HG03039 (cell line): ENCODE measurements around the gene ZXDC.

Experiments used
- ATAC-seq: cut with Tn5 transposase; IDR thresholded peaks from one replicate; pipeline ENCODE4 v1.9.1; 2021; ENCODE audit warnings: mild to moderate bottlenecking, moderate library complexity; ENCODE audit not compliant: unreplicated experiment

The ZXDC gene

DNA sequence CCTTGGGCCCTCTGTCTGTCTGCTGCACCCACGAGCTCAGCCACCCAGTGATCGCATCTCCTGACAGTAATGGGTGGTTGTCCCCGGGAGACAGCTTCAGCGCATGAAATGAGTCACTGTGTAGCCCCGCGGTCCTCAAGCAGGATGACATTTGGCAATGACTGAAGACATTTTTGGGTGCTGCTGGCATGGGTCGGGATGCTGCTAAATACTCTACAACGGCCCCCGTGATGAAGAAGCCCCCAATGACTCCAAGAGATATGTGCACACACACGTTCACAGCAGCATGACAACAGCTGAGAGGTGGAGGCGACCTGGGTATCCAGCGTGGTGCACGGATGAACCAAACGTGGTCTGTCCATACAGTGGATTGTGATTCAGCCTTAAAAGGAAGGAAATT, 17.4 kb upstream of the ZXDC start:
- no peak for ATAC-seq

DNA sequence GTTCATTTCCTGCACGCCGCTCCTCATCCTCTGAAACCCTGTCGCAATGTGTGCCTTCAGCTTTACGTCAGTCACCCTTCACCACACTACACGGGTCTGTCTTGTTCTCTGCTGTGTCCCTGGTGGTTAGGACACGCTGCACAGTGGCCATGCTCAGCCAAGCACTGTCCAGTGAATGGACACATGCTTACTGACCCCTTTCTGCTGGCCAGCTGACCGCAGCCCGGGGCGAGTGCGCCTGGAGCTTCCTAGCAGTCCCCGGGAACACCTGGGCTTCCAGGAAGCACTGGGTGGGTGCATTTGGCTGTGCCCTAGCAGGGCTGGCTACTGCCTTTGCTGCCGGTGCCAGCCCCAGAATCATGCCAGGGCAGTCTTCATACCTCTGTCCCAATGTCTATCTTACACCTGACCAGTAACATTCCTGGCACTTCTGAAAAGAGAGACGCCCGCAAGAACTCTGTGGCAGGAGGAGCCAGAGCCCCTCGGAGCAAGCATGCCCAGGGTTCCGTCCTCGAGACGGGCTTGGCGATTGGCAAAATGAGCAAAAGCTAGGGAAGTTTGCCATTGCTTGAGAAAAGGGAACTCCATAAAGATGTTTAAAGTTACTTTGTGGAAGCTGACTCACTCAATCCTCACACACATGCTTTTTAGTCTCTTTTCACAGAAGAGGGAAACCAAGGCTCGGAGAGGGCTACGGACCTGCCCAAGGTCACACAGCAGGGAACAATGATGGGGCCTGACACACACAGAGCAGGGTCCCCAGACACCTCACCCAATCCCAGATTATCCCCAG, 15.7 kb upstream of the ZXDC start:
- no peak for ATAC-seq

DNA sequence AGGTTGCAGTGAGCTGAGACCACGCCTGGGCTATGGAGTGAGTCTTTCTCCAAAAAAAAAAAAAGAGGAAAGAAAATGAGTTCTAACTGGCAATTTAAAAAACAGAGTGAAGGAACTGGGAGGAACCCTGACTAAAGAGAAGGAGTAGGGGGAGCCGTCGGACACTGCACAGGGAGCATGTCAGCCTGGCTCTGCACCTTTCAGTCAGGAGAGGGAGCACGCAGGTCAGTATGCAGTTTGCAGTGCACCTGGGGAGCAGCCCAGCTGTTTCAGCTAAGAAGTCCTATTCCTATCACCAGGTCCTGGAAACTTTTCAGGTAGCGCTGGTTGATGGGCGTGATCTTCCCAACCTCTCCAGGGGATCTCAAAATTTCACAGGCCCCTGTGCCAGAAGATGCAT, 14.9 kb upstream of the ZXDC start:
- no peak for ATAC-seq

DNA sequence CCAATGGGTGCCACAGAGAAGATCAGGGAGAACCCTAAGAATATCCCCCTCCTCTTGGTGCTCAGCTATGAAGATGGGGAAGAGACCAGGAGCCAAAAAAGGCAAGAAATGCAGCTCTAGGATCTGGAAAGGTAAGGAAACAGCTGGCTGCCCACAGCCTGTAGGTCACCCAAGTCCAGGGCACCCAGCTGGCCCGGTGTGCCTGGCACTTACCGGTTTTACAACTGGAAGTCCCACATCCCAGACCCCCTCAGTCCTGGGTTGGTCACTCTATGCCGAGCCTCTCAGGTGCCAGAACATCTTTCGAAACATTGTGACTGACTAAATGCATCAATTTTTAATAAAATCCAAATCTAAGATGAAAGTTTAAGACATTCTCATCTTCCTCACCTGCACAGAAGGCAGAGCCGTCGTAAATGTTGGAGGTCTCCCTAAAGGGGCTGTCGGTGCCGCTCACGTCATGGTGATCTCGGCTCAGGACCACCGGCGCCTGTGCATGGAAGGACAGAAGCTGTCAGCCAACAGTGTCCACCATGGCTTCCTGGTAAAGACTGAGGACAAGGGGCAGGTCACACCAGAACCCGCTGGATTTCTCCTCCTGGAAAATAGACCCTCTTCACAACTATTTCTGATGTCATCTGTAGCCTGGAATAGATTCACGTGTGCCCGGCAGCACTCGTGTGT, 13.3 kb upstream of the ZXDC start:
- ATAC-seq = no peak

DNA sequence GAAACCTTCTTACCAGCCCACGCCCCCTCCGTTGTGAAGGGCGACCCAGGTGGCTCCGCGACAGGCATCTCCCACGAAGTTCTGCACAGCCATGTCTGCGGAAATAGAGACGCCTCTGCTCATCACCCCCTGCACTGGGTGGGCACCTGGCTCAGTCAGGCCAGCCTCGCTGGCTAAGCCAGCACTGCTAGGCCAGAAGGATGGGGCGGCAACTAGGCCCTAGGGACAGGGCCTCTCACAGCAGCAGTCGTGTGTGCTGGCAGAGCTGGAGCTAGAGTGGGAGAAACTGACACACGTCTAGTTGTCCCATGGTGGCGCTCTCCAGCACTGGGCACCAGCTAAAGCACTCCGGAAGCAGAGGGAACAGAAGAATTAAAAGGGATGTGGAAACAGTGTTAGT, 12.5 kb upstream of the ZXDC start:
- ATAC-seq = no peak

DNA sequence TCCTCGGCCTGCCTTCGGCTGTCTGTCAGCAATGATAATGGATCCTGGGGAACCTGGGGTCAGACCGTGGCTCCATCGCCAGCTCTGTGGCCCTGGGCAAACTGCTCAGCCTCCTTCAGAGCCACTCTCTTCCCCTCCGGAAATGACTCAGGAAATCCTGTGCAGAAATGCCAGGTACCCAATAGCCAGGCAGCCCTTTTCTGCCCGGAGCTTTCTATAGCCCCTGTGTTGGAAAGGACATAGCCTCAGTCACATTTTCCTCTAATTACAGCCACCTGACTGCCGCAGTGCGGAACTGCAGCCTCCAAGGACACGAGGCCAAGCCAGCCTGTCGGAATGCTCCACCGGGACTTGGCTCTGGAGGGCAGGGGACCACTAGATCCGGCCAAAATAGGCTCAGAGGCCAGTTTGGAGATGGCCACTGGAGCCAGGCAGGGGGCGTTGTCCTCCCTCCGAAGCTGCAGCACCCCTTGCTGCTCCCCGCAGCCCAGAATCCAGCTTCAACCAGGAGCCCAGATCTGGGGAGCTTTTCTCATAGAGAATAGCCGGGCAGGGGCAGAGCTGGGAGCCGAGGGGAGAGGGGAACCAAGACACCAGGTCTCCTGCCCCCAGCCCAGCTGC, 11.6 kb upstream of the ZXDC start:
- no peak for ATAC-seq

DNA sequence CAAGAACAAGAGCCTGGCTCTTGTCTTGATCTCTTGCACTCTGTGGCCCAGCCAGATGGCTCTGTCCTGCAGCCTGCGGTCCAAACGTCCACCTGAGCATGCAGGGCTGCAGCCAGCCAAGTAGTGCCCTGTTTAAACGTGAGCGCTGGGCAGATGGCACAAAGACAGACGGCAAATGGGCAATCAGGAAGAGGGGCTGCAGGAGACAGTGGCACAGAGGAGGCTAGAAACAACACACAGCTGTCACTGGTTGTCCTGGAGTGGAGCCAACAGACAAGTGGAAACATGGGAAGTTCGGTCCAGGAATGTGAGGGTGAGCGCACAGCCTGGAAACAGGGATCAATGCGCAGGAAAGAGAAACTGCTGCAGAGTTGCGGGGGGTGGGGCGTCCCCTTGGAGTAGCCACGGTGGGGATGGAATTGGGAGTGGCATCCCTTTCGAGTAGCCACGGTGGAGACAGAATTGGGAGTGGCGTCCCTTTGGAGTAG, 10.7 kb upstream of the ZXDC start:
- no peak for ATAC-seq

DNA sequence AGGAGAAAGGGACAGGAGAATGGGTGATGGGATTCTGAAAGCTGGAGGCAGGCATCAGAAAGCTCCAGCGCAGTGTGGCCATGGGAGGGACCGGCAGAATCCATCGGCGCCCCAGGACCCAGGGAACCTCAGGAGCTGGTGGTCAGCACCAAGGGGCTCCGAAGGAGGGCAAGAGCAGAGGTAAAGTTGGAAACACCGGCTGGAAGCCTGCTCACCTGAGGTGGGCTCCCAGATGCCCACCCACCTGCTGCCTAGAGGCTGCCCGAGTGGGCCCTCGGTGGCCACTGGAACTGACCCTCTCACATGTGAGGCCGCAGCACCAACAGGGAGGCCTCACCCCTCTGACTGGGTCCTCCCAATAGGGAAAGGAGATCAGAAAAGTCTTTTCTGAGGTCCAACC, 10.3 kb upstream of the ZXDC start:
- ATAC-seq = no peak

DNA sequence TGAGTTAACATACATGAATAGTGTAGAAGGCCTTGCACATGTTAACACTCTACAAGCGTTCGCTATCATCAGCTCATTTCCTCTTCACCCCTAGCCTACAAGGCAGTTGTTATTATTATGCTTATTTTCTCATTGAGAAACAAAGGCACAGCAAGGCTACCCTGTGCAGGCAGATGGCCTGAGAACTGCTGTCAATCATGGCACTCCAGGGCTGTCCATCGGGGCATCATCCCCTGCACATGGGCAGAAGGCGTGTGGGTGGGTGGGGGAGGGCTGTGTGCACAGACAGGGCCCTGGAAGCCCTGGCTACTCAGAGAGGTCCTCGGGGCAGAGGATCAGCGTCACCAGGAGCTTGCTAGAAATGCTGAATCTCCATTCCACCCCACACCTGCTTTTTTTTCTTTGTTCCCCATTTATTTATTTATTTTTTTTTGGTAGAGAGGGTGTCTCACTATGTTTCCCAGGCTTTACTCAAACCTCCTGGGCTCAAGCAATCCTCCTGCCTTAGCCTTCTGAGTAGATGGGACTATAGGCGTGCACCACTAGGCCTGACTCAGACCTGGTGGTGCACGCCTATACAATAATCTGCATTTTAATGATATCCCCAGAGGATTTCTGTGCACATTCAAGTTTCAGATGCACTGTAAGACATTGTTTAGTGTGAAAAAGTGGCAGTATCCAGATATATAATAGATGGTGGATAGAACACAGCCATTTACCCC, 9.6 kb upstream of the ZXDC start:
- no peak for ATAC-seq

DNA sequence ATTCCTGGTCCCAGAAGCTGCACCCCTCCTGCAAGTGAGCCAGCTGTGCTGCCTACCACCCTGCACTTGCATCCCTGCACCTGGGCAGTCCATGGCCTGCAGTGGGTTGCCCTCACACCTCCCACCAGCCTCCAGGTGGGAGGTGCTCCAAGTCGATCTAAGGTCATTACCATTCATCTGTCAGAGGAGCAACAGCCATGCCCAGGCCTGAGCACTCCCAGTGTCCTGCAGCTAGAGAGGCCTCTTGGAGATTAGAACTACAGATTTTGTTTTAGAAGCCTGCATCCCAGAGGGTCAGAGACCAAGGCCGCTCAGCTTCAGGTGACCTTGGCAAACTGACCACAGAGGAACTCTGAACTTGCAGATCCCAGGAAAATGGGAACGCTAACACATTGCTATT, 9.0 kb upstream of the ZXDC start:
- ATAC-seq = no peak

DNA sequence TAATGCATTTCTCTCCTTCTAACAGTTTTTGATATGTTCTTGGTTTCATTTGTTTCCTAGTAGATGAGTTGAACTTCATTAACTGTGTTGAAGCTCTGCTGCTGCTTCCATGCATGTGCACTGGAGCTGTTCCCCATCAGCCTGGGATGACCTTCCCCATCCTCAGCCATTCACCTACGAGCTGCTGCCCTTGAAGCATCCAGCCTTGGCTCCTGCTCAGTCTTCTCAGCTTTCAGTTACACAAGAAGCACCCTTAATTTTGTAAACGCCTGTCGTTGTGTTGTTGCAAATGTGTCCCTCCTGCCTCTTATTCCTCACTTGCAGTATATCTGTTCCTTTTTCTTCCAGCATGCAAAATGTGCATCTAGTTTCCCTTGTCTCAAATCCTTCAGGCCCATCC, 8.5 kb upstream of the ZXDC start:
- no peak for ATAC-seq

DNA sequence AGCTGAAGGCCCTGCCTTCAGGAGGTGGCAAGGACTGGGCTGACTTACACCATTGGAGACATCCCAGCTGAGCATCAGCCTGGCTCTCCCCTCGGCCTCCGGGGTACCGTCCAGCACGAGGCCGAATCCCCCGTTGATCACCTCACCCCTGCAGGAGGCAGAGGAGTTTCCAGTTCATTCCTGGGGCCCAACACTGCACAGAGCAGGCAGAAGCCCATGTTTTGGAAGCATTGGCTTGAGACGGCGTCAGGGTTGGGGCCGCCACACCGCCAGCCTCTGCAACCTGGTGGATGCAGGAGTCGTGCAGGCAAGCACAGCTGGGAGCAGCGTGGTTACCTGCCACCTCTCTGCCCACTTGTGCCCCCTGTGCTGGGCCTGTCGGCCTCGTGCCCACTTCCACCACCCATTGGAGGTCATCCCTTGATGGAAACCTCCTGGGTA, 7.7 kb upstream of the ZXDC start:
- no peak for ATAC-seq

DNA sequence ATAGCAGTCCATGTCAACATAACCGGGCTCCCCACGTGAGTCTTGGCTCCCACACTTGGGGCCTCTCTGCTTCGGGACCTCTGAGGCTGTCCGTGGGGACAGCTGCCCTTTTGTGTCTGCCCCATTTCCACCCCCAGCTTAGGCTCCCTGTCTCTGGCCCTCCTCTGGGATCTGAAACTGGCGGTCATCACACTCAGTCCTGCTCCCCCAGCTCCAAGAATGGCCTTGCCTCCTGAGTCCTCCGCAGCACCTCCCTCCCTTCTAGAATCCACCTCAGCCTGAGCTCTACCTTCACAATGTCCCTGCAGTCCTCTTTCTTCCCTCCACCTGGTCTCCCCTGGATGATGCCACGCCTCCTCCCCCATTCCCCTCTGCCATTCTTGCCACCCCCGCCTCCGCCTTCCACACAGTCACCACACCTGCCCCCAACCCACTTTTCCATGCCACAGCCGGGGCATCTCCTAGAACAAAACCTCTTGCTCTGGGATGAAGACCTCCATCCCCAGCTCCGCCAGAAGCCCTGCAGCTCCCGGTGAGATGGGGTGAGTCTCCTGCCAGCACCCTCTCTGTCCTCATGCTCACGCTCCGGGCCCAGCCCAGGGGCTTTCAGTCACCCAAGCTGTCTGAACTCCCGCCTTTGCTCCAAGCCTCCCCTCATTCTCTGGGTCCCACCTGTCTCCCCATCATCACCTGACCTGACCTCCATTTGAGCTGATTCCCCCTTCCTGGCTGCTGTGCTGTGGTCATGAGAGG, 7.0 kb upstream of the ZXDC start:
- ATAC-seq = no peak

DNA sequence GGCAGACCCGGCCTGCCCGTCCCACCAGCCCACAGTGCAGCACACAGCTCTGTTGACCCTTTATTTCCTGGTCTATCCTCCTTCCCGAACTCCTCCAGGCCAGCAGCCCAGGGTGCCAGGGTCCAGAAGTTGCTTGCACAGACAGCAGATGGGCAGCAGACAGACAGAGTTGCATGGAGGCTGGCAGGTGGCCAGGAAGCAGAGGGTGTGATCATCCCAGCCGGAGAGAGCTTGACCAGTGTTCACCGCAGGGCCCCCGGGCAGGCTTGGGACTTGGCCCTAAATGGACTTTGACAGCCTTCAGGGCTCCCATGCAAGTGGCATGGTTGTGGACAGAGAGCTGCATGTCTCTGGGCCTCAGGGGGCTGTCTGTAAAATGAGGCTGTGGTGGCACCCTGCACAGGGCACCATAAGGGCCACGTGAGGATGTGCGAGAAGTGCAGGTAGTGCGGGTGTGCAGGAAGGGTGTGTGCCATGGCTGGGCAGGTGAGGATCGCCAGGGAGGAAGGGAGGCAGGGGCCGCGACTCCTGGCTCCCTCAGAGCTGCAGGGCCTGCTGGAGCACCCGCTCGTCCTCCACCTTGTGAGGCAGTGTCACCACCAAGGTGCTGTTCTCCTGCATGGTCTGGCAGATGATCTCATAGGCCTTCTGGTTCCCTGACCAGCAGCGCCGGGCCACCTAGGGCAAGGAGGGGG, 6.3 kb upstream of the ZXDC start:
- no peak for ATAC-seq

DNA sequence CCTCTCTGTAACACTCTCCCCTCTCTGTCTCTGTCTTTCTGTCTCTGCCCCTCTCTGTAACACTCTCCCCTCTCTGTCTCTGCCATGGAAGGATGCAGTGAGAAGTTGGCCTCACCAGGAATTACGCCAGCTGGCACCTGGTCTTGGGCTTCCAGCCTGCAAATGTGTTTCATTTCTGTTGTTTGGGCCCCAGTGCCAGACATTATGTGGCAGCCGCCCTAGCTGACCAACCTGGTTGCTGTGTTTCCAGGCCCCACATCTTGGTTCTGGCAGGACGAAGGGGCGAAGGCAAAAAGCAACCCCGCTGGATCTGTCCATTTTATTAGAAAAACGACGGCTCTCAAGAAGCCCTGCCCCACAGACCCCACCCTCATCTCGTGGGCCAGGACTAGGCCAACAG, 5.2 kb upstream of the ZXDC start:
- ATAC-seq = no peak

DNA sequence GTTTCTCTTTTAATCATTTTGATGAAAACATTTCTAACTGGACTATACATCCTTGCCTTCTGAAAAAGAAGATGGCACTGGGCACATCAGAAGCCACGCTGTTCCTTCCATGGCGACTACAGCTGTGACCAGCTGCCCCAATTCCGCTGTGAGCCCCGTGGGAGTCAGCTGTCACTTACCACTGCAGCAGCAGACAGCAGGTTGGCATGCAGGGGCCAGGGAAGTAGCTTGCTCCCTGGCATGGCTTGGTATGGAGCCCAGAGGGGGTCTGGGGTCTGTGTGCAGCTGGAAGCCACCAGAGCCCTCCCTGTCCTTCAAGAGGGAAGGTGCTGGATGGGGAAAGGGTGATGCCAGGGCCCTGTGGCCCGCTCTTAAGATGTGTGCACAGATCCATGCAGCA, 4.5 kb upstream of the ZXDC start:
- ATAC-seq = no peak

DNA sequence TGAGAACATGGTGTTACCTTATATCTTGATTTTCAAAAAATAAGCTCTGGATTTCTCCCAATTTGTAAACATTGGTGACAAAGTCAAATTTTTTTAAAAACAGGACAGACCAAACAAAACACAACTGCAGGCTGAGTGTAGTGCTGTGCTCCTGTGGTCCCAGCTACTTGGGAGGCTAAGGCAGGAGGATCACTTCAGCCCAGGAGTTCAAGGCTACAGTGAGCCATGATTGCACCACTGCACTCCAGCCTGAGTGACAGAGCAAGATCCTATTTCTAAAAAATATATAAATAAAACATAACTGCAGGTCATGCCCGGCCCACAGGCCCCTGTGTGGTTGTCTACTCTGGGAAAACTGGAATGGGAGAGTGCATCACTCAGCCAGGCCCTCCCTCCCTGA, 4.0 kb upstream of the ZXDC start:
- ATAC-seq = no peak

DNA sequence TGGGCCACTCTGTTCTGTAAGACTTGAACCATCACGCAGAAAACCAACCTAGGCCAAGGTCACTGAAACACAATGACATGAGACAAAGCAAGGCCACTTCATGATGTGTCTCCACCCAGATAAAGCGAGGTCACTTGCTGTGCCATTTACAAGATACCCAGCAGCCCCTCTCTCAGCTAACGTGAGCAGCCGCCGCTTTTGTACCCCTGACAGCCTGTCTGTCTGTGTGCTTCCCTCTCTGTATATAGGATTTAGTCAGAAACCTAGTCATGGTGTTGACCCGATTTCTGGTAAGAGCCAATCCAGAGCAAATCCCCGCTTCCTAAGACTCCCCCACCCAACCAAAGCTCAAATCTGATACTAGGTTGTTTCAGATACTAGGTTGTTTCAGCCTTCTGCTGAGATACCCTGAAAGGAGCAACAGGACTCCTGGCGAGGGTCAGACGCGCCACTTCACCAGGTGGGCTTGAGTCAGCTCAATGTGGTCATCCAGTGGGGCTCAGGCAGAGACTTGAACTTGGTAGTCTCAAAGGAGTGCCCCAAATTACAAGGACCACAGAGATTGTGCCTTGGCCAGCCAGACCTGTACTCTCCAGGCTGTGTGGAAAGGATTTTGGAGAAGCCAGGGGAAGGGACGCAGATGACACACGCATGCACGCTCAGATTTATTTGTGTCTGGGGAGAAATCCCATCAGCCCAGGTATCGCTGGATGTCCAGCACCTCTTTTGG, 3.1 kb upstream of the ZXDC start:
- ATAC-seq = no peak

DNA sequence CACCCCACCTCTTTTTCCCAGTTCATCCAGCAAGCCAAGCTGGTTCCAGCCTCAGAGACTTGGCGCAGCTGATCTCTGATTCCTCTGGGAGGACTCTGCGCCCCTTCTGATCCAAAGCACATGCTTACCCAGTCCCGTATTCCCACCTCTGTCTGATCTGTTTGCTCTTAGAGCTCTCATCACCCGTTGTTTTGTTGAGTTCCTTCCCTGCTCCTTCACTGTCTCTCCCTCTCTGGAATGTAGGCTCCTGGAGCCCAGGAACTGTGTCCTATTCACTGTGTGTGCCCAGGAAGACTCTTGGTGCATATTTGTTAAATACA, 1.3 kb upstream of the ZXDC start:
- no peak for ATAC-seq
